ENCODE results near the gene HAGH.
"Not testable (repeated sequence)": the region's sequence is repeated elsewhere in the genome, so short reads cannot be mapped to it uniquely, and the experiment has no call there.

HAGH gene

GRCh38 chr16:1815461-1815860 is 11.2 kb downstream of the HAGH start:
- no peak for DNase-seq (ENCODE audit: insufficient read length, low spot score)
- FAIRE-seq: no peak

- no peak for FAIRE-seq
- no peak for DNase-seq (ENCODE audit: insufficient read length, low spot score)
These were observed 13.9 kb downstream of the HAGH start for GRCh38 chr16:1812732-1813163.

GRCh38 chr16:1810536-1810935 is 16.1 kb downstream of the HAGH start:
- no peak for DNase-seq (ENCODE audit: insufficient read length, low spot score)
- no peak for FAIRE-seq

GRCh38 chr16:1810106-1810505 is 16.5 kb downstream of the HAGH start:
- FAIRE-seq (no peak), DNase-seq (ENCODE audit: insufficient read length, low spot score) (no peak)

- DNase-seq (ENCODE audit: insufficient read length, low spot score) (no peak), FAIRE-seq (no peak)
These were observed 17.3 kb downstream of the HAGH start for GRCh38 chr16:1809281-1809801.

- DNase-seq (ENCODE audit: insufficient read length, low spot score): no peak
- FAIRE-seq: no peak
These were observed 17.9 kb downstream of the HAGH start for GRCh38 chr16:1808691-1809090.

GRCh38 chr16:1807626-1808025 is 19.0 kb downstream of the HAGH start:
- no peak for FAIRE-seq

GRCh38 chr16:1800701-1801100 is 25.9 kb downstream of the HAGH start:
- no peak for DNase-seq (ENCODE audit: insufficient read length, low spot score)
- no peak for FAIRE-seq

More at GRCh38 chr16:1807626-1808025, 19.0 kb downstream of the HAGH start:
- no peak for DNase-seq (ENCODE audit: insufficient read length, low spot score)

GRCh38 chr16:1799263-1799662 is 27.4 kb downstream of the HAGH start:
- DNase-seq (ENCODE audit: insufficient read length, low spot score); FAIRE-seq: not testable (repeated sequence)

- FAIRE-seq (no peak), DNase-seq (ENCODE audit: insufficient read length, low spot score) (no peak)
These were observed 31.5 kb downstream of the HAGH start for GRCh38 chr16:1794908-1795666.

- DNase-seq (ENCODE audit: insufficient read length, low spot score): no peak
These were observed 32.3 kb downstream of the HAGH start for GRCh38 chr16:1794221-1794871.

GRCh38 chr16:1793578-1794220 is 32.9 kb downstream of the HAGH start, which contains the start of gene IGFALS:
IGFALS (minus strand) TSS chr16:1793705; CDS start chr16:1793652, 53 bp downstream.
- FAIRE-seq (no peak), DNase-seq (ENCODE audit: insufficient read length, low spot score) (no peak)

More at GRCh38 chr16:1794221-1794871, 32.3 kb downstream of the HAGH start:
- FAIRE-seq: no peak

- DNase-seq (ENCODE audit: insufficient read length, low spot score) (no peak), FAIRE-seq (no peak)
These were observed 33.6 kb downstream of the HAGH start for GRCh38 chr16:1792836-1793577.

- FAIRE-seq (no peak), DNase-seq (ENCODE audit: insufficient read length, low spot score) (no peak)
These were observed 34.4 kb downstream of the HAGH start for GRCh38 chr16:1791943-1792812.

- no peak for FAIRE-seq
- DNase-seq (ENCODE audit: insufficient read length, low spot score): no peak
These were observed 35.2 kb downstream of the HAGH start for GRCh38 chr16:1791256-1791942.

GRCh38 chr16:1790611-1791255 is 35.9 kb downstream of the HAGH start:
- no peak for DNase-seq (ENCODE audit: insufficient read length, low spot score)
- no peak for FAIRE-seq

GRCh38 chr16:1790261-1790610 is 36.4 kb downstream of the HAGH start:
- no peak for FAIRE-seq
- no peak for DNase-seq (ENCODE audit: insufficient read length, low spot score)

GRCh38 chr16:1789643-1790045 is 37.0 kb downstream of the HAGH start:
- DNase-seq (ENCODE audit: insufficient read length, low spot score) (no peak), FAIRE-seq (no peak)

GRCh38 chr16:1788708-1789100 is 37.9 kb downstream of the HAGH start:
- DNase-seq (ENCODE audit: insufficient read length, low spot score) (no peak), FAIRE-seq (no peak)

Data from GM19239 (cell line).